GM12872 (cell line): ENCODE data around the gene KNCN.

Experiments used
- TF ChIP-seq, protein P1 (sequence below): IDR thresholded peaks from 3 replicates; pipeline ENCODE4 v1.5.1; 2011; ENCODE audit warnings: low read depth, mild to moderate bottlenecking, low read length, moderate library complexity; ENCODE audit not compliant: insufficient read depth

Gene KNCN

DNA sequence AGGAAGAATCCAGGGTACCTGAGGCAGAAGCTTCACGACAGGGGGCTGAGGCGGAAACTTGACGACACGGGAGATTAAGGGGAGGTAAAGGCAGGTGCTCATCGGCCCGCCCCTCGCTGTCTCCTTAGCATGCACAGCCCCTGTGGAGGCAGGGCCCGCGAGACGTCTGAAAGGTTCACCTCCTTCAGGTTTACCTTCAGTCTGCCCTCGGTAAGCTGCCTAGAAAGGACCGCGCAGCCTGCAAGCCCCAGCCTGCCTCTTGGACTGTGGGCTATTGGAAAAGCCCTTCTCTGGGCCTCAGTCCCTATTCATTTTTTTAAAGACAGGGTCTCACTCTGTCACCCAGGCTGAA, 28.5 kb downstream of the KNCN start:
- TF ChIP-seq, protein P1, sequence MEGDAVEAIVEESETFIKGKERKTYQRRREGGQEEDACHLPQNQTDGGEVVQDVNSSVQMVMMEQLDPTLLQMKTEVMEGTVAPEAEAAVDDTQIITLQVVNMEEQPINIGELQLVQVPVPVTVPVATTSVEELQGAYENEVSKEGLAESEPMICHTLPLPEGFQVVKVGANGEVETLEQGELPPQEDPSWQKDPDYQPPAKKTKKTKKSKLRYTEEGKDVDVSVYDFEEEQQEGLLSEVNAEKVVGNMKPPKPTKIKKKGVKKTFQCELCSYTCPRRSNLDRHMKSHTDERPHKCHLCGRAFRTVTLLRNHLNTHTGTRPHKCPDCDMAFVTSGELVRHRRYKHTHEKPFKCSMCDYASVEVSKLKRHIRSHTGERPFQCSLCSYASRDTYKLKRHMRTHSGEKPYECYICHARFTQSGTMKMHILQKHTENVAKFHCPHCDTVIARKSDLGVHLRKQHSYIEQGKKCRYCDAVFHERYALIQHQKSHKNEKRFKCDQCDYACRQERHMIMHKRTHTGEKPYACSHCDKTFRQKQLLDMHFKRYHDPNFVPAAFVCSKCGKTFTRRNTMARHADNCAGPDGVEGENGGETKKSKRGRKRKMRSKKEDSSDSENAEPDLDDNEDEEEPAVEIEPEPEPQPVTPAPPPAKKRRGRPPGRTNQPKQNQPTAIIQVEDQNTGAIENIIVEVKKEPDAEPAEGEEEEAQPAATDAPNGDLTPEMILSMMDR = no peak

DNA sequence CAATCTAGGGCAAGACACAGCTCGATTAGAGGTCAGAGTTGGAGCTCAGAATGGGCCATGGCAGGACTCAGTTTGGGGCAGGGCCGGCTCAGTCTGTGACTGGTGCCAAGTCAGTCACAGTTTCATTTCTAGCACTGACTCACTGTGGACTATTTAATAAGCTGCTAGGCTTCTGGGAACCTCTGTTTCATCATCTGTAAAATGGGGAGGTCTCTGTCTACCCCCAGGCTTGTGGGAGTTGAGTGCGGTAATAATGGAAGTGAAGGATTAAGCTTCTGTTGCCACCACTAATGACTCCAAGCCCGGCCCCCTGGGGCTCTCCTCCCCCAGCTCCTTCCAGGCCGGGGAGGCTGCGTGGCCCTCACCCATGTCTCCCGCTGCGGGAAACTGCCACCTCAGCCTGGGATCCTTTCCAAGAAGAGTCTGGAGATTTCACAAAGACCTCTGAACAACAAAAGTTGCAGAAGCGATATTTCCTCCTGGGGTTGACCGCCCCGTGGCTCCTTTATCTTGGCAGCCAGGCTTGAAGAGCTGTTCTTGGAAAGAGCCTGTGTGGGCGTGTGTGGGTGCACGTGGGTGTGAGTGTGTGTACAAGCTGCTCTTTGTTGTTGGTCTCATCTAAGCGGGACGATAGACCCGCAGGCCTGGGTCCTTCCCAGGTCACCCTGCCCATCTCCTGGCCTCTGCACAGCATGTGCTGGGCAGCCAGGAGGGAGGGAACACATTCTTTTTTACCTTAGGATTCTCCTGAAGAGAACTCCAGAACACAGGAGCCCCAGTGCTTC, 29.1 kb downstream of the KNCN start:
- TF ChIP-seq, protein P1 = no peak

DNA sequence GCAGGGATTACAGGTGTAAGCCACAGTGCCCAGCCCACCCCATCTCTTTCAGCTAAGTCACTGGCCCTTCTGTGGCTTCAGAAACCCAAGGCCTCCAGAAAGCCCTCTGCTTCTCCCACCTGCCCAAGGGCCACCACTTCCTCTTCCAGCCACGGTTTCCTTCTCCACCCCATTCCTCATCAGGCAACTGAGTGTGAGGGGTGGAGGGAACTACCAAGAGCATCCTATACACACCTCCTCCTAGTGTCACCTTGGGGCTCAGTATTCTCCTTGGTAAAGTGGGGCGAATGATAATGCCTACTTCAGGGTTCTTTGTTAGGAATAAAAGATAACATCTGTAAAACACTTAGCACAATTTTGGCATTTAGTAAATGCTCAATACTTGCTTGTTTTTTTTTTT, 30.0 kb downstream of the KNCN start:
- TF ChIP-seq, protein P1 = no peak

DNA sequence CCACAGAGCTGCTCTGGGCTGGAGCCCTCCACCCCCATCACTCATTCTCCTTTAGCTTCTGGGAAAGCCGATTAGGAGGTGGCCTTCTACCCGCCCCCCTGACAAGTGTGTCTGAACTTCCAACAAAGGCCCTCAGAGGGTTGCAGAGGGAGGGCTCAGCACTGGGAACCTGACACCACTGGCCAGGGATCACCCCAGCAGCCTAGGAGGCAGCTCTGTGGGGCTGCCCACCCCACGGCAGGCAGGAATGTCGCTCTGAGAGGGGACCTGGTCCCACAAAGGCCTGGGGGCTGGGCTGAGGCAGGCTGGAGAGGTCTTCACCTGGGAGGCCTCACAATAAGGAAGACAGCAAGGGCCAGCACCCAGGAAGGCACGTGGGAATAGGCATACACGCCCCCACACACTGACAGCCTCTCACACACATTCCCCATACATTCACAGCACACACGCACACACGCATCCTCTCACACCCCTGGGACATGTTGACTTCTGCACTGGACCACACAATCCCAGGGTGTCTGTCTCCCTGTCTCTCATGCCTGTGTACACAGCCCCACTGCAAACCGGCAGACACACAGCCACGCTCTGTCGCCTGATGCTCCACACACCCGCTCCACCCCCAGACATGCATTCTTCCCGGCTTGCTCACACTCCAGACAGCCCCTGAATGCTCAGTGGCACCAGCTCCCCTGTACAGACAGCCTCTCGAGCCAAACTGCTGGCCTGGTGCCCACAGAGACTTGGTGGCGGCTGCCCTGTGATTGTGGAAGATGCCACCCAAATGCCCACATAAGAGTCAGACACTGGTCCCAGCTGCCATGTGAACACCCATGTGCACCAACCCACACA, 31.2 kb downstream of the KNCN start:
- TF ChIP-seq, protein P1 = no peak

DNA sequence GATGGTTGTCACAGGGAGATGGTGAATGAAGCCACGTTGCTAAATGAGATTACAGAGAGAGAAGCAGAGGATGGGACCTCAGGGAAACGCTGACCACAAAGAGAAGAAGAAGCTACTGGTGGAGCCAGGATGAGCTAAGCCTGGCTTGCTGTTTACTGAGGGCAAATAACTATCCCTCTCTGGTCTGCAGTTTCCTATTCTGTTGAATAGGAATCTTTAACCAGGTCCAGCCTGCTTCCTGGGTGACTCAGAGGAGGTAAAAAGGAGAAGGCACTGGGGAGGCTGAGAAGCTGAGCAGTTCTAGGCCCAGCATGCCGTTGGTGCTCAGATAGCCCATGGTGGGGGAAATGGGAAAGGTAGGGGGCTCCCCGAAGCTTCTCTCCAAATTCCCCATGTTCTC, 32.2 kb downstream of the KNCN start:
- TF ChIP-seq, protein P1 = no peak

DNA sequence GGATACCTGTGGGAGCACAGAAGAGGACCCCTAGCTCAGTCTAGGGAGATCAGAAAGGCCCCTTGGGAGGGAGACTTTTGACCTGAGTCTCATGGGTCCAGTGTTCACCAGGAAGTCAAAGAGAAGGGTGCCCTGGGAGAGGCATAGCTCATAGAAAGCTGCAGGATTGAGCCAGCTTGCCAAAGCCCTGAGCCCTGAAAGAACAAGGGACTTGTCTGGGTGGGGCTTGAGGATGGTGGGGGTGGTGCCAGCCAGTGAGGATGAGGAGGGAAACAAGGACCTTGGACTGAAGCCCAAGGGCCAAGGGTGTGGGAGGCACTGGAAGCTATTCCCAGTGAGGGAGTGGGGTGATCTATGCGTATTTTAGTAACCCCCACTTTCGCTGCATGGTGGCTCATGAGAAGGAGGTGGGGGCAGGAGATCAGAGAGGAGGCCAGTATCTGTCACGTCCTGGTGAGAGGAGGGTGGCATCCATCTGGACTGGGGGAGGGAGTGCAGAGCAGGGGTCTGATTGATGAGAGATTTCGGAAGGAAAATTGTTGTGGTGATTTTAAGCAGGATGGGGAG, 33.4 kb downstream of the KNCN start:
- TF ChIP-seq, protein P1 = no peak

DNA sequence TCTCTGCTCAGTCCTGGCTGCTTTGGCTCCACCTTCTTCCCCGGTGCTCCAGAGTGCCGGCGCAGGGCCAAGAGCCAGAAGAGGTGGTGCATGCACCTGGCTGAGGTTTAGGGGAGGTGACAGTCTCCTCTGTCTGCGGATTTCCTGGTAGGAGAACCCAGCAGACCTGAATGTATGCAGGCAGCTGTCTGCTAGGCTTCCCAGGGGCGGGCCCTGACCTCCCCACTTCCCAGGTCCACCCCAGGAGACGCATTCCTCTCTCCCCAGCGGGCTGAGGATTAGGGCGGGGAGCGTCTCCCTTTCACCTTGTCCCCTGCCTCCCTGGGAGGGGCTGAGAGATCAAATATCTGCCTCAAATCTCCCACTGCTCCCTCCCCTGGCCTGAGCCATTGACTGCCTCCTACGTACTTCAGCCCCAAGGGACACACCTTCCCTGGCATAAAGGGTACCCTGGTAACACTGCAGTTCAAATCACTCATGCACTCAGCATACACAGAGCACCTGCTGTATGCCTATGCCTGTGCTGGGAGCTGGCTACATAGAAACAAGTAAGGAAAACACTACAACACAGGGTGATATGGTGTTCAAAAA, 34.3 kb downstream of the KNCN start:
- TF ChIP-seq, protein P1 = no peak
